ENCODE measurements around the gene ZNF568.

The ZNF568 gene

DNA sequence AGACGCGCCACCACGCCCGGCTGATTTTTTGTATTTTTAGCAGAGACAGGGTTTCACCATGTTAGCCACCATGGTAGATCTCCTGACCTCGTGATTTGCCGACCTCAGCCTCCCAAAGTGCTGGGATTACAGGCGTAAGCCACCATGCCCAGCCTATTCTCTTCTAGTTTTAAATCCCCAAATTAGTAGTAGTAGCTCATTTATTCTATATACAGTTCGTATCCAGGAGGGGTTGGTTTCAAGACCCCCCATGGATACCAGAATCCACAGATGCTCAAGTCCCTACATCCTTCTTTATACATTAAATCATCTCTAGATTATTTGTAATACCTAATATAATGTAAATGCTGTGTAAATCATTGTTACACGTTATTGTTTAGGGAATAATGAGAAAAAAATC lies 2.0 kb downstream of the ZNF568 start:
- no peak for DNase-seq (ENCODE audit: low read depth in 1 of 2, low spot score in 1 of 2)
- Histone ChIP-seq H3K4me3 (replicated peaks; ENCODE audit: insufficient read depth, low read length) (no peak overlapping the region), H3K27ac (replicated peaks) (no peak overlapping the region), H3K27me3 (ENCODE audit: insufficient read depth, poor library complexity, severe bottlenecking) (no peaks in the 10 kb centered on the region)
- no peak for TF ChIP-seq GABPA (IDR thresholded peaks at IDR 0.05; ENCODE audit: low read depth)
- TF ChIP-seq SPI1 (IDR thresholded peaks at IDR 0.05; ENCODE audit: borderline replicate concordance, low read depth), result no peak
- TF ChIP-seq POLR2AphosphoS5 (IDR thresholded peaks at IDR 0.05; ENCODE audit: low read depth), result no peak
- TF ChIP-seq, protein P1, sequence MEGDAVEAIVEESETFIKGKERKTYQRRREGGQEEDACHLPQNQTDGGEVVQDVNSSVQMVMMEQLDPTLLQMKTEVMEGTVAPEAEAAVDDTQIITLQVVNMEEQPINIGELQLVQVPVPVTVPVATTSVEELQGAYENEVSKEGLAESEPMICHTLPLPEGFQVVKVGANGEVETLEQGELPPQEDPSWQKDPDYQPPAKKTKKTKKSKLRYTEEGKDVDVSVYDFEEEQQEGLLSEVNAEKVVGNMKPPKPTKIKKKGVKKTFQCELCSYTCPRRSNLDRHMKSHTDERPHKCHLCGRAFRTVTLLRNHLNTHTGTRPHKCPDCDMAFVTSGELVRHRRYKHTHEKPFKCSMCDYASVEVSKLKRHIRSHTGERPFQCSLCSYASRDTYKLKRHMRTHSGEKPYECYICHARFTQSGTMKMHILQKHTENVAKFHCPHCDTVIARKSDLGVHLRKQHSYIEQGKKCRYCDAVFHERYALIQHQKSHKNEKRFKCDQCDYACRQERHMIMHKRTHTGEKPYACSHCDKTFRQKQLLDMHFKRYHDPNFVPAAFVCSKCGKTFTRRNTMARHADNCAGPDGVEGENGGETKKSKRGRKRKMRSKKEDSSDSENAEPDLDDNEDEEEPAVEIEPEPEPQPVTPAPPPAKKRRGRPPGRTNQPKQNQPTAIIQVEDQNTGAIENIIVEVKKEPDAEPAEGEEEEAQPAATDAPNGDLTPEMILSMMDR (IDR thresholded peaks at IDR 0.05; ENCODE audit: insufficient read depth, low read length), result no peak
- TF ChIP-seq, protein P2, sequence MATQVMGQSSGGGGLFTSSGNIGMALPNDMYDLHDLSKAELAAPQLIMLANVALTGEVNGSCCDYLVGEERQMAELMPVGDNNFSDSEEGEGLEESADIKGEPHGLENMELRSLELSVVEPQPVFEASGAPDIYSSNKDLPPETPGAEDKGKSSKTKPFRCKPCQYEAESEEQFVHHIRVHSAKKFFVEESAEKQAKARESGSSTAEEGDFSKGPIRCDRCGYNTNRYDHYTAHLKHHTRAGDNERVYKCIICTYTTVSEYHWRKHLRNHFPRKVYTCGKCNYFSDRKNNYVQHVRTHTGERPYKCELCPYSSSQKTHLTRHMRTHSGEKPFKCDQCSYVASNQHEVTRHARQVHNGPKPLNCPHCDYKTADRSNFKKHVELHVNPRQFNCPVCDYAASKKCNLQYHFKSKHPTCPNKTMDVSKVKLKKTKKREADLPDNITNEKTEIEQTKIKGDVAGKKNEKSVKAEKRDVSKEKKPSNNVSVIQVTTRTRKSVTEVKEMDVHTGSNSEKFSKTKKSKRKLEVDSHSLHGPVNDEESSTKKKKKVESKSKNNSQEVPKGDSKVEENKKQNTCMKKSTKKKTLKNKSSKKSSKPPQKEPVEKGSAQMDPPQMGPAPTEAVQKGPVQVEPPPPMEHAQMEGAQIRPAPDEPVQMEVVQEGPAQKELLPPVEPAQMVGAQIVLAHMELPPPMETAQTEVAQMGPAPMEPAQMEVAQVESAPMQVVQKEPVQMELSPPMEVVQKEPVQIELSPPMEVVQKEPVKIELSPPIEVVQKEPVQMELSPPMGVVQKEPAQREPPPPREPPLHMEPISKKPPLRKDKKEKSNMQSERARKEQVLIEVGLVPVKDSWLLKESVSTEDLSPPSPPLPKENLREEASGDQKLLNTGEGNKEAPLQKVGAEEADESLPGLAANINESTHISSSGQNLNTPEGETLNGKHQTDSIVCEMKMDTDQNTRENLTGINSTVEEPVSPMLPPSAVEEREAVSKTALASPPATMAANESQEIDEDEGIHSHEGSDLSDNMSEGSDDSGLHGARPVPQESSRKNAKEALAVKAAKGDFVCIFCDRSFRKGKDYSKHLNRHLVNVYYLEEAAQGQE (IDR thresholded peaks at IDR 0.05; ENCODE audit: insufficient replicate concordance, low read depth), result no peak

DNA sequence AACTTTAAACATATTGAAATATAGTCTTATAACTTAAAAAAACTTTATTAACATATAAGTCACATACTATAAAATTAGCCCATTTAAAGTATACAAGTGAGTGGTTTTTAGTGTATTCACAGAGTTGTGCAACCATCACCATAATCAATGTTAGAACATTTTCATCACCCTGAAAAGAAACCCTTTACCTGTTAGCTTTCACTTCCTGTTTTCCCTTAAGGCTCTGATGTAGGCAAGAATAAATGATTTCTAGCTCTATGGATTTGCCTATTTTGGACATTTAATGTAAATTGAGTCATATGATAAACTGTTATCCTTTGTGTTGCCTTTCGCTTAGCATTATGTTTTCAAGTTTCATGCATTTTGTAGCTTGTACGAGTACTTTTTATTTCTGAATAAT lies 15.6 kb downstream of the ZNF568 start:
- H3K27me3 ChIP-seq (ENCODE audit: insufficient read depth, poor library complexity, severe bottlenecking), result no peaks in the 10 kb centered on the region
- TF ChIP-seq POLR2AphosphoS5 (IDR thresholded peaks at IDR 0.05; ENCODE audit: low read depth) (no peak), SPI1 (IDR thresholded peaks at IDR 0.05; ENCODE audit: borderline replicate concordance, low read depth) (peak; percentile 50), GABPA (IDR thresholded peaks at IDR 0.05; ENCODE audit: low read depth) (no peak)
- TF ChIP-seq, protein P2 (IDR thresholded peaks at IDR 0.05; ENCODE audit: insufficient replicate concordance, low read depth), result no peak
- TF ChIP-seq, protein P1 (IDR thresholded peaks at IDR 0.05; ENCODE audit: insufficient read depth, low read length), result no peak
- no peak for DNase-seq (ENCODE audit: low read depth in 1 of 2, low spot score in 1 of 2)
- no peak overlapping the region for H3K27ac ChIP-seq (replicated peaks)
- H3K4me3 ChIP-seq (replicated peaks; ENCODE audit: insufficient read depth, low read length), result no peak overlapping the region

DNA sequence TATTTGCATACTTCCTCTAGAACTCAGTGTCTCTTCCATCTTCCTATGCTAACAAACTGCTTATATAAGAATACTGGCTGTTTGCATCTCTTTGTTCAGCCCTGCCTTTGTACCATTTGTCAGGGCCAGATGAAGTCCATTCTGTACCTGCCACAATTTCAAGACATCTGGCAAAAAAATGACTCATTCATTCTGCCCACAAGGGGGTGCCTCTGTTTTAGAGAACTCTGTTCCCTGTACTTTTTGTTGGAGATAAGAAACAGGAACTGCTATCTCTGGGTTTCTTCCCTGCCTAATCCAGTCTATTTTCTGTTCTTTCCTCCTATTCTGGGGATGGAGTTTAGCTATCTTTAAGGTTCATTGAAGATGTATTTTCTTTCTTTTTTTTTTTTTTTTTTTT lies 23.0 kb downstream of the ZNF568 start:
- Histone ChIP-seq H3K27ac (replicated peaks) (no peak overlapping the region), H3K4me3 (replicated peaks; ENCODE audit: insufficient read depth, low read length) (no peak overlapping the region), H3K27me3 (ENCODE audit: insufficient read depth, poor library complexity, severe bottlenecking) (no peaks in the 10 kb centered on the region)
- TF ChIP-seq POLR2AphosphoS5 (IDR thresholded peaks at IDR 0.05; ENCODE audit: low read depth) (no peak), SPI1 (IDR thresholded peaks at IDR 0.05; ENCODE audit: borderline replicate concordance, low read depth) (peak; percentile 39; the same call in 1 of the 2 replicates), GABPA (IDR thresholded peaks at IDR 0.05; ENCODE audit: low read depth) (no peak)
- TF ChIP-seq, protein P1 (IDR thresholded peaks at IDR 0.05; ENCODE audit: insufficient read depth, low read length), result no peak
- TF ChIP-seq, protein P2 (IDR thresholded peaks at IDR 0.05; ENCODE audit: insufficient replicate concordance, low read depth), result no peak
- DNase-seq (ENCODE audit: low read depth in 1 of 2, low spot score in 1 of 2), result peak in 1 of 2 experiments; percentile 10
